Bronchial epithelial cell (primary cell): Measurements from ENCODE around the gene CKS1B. TPM values are rescaled to one million over a fixed set of nuclear protein-coding genes. Genes with fewer than 3 reads are reported as not detected.

Source experiments
- DNase-seq: peaks from one replicate; pipeline ENCODE4 v3.0.0-alpha.2; 2010; ENCODE audit warnings: low read depth
- FAIRE-seq: peaks from 2 replicates; lab custom pipeline; 2011; peaks lifted over from hg19 to GRCh38; lab: Jason Lieb, UNC
- H3K27me3 ChIP-seq: 2 replicates; pipeline ENCODE4 v1.5.1; 2011; ENCODE audit warnings: low read length; ENCODE audit not compliant: control insufficient read depth, insufficient read depth
- H3K36me3 ChIP-seq: 2 replicates; pipeline ENCODE4 v1.5.1; 2011; ENCODE audit warnings: low read length; ENCODE audit not compliant: control insufficient read depth, insufficient read depth
- H3K4me3 ChIP-seq: 2 replicates; pipeline ENCODE4 v1.5.1; 2011; ENCODE audit warnings: mild to moderate bottlenecking, low read depth, low read length, control low read depth
- total RNA-seq: library from RNA; depleted of rRNA; stranded (reverse); fragments of >200 nt; gene quantifications from 2 replicates; pipeline ENCODE4 v1.2.1, GENCODE V29; 2014
- TF ChIP-seq, protein P1 (sequence below): IDR thresholded peaks from 2 replicates; pipeline ENCODE4 v1.5.1; 2011; ENCODE audit warnings: mild to moderate bottlenecking, moderate library complexity, low read length, control low read depth, inconsistent platforms; ENCODE audit not compliant: insufficient read depth, severe bottlenecking

CKS1B gene
- total RNA-seq, 1 donor from 2014 or later: 56.3 TPM

- Histone ChIP-seq H3K36me3 (no peaks in the 10 kb centered on the region), H3K4me3 (no peak overlapping the region), H3K27me3 (no peaks in the 10 kb centered on the region)
- TF ChIP-seq, protein P1, sequence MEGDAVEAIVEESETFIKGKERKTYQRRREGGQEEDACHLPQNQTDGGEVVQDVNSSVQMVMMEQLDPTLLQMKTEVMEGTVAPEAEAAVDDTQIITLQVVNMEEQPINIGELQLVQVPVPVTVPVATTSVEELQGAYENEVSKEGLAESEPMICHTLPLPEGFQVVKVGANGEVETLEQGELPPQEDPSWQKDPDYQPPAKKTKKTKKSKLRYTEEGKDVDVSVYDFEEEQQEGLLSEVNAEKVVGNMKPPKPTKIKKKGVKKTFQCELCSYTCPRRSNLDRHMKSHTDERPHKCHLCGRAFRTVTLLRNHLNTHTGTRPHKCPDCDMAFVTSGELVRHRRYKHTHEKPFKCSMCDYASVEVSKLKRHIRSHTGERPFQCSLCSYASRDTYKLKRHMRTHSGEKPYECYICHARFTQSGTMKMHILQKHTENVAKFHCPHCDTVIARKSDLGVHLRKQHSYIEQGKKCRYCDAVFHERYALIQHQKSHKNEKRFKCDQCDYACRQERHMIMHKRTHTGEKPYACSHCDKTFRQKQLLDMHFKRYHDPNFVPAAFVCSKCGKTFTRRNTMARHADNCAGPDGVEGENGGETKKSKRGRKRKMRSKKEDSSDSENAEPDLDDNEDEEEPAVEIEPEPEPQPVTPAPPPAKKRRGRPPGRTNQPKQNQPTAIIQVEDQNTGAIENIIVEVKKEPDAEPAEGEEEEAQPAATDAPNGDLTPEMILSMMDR: no peak
- DNase-seq (no peak), FAIRE-seq (no peak)
Observed at GRCh38 chr1:154940213-154940560, 34.3 kb upstream of the CKS1B start.

- FAIRE-seq (no peak), DNase-seq (no peak)
- no peaks in the 10 kb centered on the region for H3K36me3 ChIP-seq
- H3K27me3 ChIP-seq: no peaks in the 10 kb centered on the region
- TF ChIP-seq, protein P1: no peak
- no peak overlapping the region for H3K4me3 ChIP-seq
Observed at GRCh38 chr1:154940651-154941194, 33.8 kb upstream of the CKS1B start.

GRCh38 chr1:154941333-154942013 lies 33.0 kb upstream of the CKS1B start:
- no peaks in the 10 kb centered on the region for H3K36me3 ChIP-seq
- H3K27me3 ChIP-seq: no peaks in the 10 kb centered on the region
- DNase-seq (no peak), FAIRE-seq (no peak)
- TF ChIP-seq, protein P1: no peak
- no peak overlapping the region for H3K4me3 ChIP-seq

- H3K36me3 ChIP-seq: no peaks in the 10 kb centered on the region
- FAIRE-seq: no peak
- no peak overlapping the region for H3K4me3 ChIP-seq
- TF ChIP-seq, protein P1: peak; percentile 96
- H3K27me3 ChIP-seq: no peaks in the 10 kb centered on the region
- DNase-seq: peak; percentile 22
Observed at GRCh38 chr1:154943649-154944400, 30.7 kb upstream of the CKS1B start.

DNA sequence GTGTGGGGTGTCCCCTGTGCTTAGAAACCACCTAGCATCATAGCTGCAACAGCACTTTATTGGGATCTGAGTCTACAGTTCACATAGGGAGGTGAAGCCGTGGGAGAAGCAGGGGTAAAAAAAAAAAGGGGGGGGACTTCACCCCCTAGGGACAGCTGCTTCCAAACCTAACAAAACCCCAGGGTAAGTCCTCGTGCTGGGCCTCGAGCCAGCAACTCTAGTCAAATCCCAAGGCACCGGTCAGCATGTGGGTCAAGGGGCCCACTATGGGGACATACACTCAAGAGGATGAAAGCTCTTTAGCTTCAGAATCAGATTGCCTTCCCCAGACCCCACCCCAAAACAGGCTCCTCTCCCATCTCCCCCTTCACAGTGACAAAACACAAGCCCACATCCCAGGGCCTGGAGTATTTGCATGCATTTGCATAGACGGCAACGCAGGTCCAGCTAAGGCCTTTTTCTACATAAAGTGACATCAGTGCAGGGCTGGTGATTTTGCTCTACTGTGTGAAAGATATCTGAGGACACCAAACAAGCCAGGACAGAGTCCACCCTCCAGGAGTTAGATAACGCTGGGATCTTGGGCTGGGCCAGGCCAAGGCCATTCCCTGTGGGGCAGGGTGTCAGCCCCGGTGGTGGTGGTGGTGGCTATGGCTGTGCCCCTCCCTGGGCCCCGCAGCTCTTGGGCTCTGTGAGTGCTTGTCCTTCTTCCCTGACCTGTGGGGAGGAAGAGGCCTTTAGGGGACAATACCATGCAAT lies 29.9 kb upstream of the CKS1B start:
- H3K27me3 ChIP-seq: no peaks in the 10 kb centered on the region
- FAIRE-seq: no peak
- no peaks in the 10 kb centered on the region for H3K36me3 ChIP-seq
- H3K4me3 ChIP-seq: no peak overlapping the region
- TF ChIP-seq, protein P1: no peak
- DNase-seq: no peak
